ENCODE results near the gene GMDS. TPM values are rescaled to one million over a fixed set of nuclear protein-coding genes. Genes with fewer than 3 reads are reported as not detected.

The GMDS gene
- total and polyA plus RNA-seq, 2 of the 8 experiments (the other 6 are each of a cell fraction or from before 2014, with no cell fraction given), result 16.8 to 50.0 TPM

GRCh38 chr6:1933292-1933691 lies 312.1 kb downstream of the GMDS start (continued):
- TF ChIP-seq KDM1A (IDR thresholded peaks at IDR 0.05; ENCODE audit: borderline replicate concordance, low read length), result no peak
